Gastrocnemius medialis (tissue), 4 donors: ENCODE measurements around the gene AVPR1B. TPM values are rescaled to one million over a fixed set of nuclear protein-coding genes. Genes with fewer than 3 reads are reported as not detected.
A peak's percentile ranks its signal among the peaks of the same experiment; 100 is the strongest.

Experiments
- ATAC-seq, 2 donors: fragments of 150-250 bp; one replicate each; pipeline ENCODE4 v1.9.1; 2016
- DNase-seq, 2 donors: peaks; one replicate each; pipeline ENCODE4 v3.0.0-alpha.2; 2019
- H3K27ac ChIP-seq, 4 donors: fragments of 200-600 bp; sonication (generic); 1 replicate in 1 of 4; 2 replicates in 3 of 4; pipeline ENCODE4 v1.5.1; 2016 to 2018; ENCODE audit warnings: mild to moderate bottlenecking in 2 of 4, moderate library complexity in 1 of 4
- H3K27me3 ChIP-seq, 3 donors: fragments of 200-600 bp; sonication (generic) in 2 of 3; 1 replicate in 1 of 3; 2 replicates in 2 of 3; pipeline versions ENCODE4 v1.5.1 to v1.6.0; 2016 to 2019; ENCODE audit warnings: mild to moderate bottlenecking in 1 of 3, moderate library complexity in 1 of 3
- H3K36me3 ChIP-seq, 2 donors: fragments of 200-600 bp; sonication (generic) in 1 of 2; one replicate each; pipeline ENCODE4 v1.5.1; 2017 to 2018
- H3K4me1 ChIP-seq, 2 donors: fragments of 200-600 bp; sonication (generic) in 1 of 2; one replicate each; pipeline ENCODE4 v1.5.1; 2016 to 2017; ENCODE audit warnings: mild to moderate bottlenecking in 2 of 2
- H3K4me3 ChIP-seq, 4 donors: fragments of 200-600 bp; sonication (generic) in 3 of 4; 1 replicate in 1 of 4; 2 replicates in 3 of 4; pipeline ENCODE4 v1.5.1; 2016 to 2019; ENCODE audit warnings: mild to moderate bottlenecking in 2 of 4
- H3K9me3 ChIP-seq, 3 donors: fragments of 200-600 bp; sonication (generic) in 2 of 3; 1 replicate in 1 of 3; 2 replicates in 2 of 3; pipeline ENCODE4 v1.5.1; 2016 to 2019
- CTCF ChIP-seq, 5 experiments: fragments of 450-650 bp in 3 of 5; fragments of 200-600 bp in 2 of 5; sonication (generic) in 2 of 5; IDR thresholded peaks in 4 of 5; conservative IDR thresholded peaks in 1 of 5; 1 replicate in 4 of 5; 2 replicates in 1 of 5; pipeline ENCODE4 v1.5.1; 2016 to 2019; ENCODE audit warnings: antibody characterized with exemption in 5 of 5, mild to moderate bottlenecking in 3 of 5, moderate library complexity in 3 of 5
- POLR2A ChIP-seq, 2 donors: fragments of 450-650 bp; IDR thresholded peaks; one replicate each; pipeline ENCODE4 v1.6.1; 2017; ENCODE audit warnings: antibody characterized with exemption in 2 of 2, mild to moderate bottlenecking in 2 of 2, moderate library complexity in 2 of 2
- in situ Hi-C, 4 donors: fragments of 200-750 bp; cut with MboI; loops; one replicate each; pipeline versions ENCODE4 v1.15.0 to v1.8.0; 2017; ENCODE audit warnings: low sequenced_read_pairs in 4 of 4
- intact Hi-C: fragments of 100-400 bp; cut with DNase I; formaldehyde crosslinking; loops from one replicate; pipeline ENCODE4 v1.15.1; 2023; ENCODE audit warnings: low total_unique reads
- total RNA-seq, 4 donors: library from RNA; depleted of rRNA; stranded (reverse); fragments of >200 nt; gene quantifications; one replicate each; pipeline versions ENCODE4 v1.1.0 to v1.2.3, GENCODE V29; 2016

AVPR1B gene
- total RNA-seq, 4 donors from 2014 or later = not detected

- intact Hi-C loops = no loop called here
- DNase-seq = no peak
- no peak for TF ChIP-seq POLR2A (IDR thresholded peaks at IDR 0.05)
- no peak for TF ChIP-seq CTCF (IDR thresholded peaks at IDR 0.05 in 4 of 5, conservative IDR thresholded peaks at IDR 0.05 in 1 of 5)
- Histone ChIP-seq H3K9me3 (no peaks in the 10 kb centered on the region), H3K36me3 (no peaks in the 10 kb centered on the region), H3K4me3 (no peak overlapping the region), H3K27me3 (peaks cover 0 to 7% (median 0%) of the 10 kb centered on the region in 3 donors), H3K27ac (no peak overlapping the region), H3K4me1 (peaks cover 0 to 11% of the 10 kb centered on the region in 2 donors)
- ATAC-seq = no peak
- in situ Hi-C loops = loop anchor here in 2 of 4 donors (25.0 kb wide), 2 partner anchors 209 to 334 kb away; partner anchors contain the start of gene RAB29 (in 1 of the 2)
These were observed 4.1 kb upstream of the AVPR1B start for GRCh38 chr1:206121269-206121668.

- no peak overlapping the region for H3K27ac ChIP-seq
- peaks cover 0 to 7% (median 0%) of the 10 kb centered on the region in 3 donors for H3K27me3 ChIP-seq
- TF ChIP-seq POLR2A (IDR thresholded peaks at IDR 0.05) = no peak
- no peak for TF ChIP-seq CTCF (IDR thresholded peaks at IDR 0.05 in 4 of 5, conservative IDR thresholded peaks at IDR 0.05 in 1 of 5)
- H3K4me1 ChIP-seq = peaks cover 0 to 11% of the 10 kb centered on the region in 2 donors
- intact Hi-C loops = no loop called here
- in situ Hi-C loops = loop anchor here in 2 of 4 donors (25.0 kb wide), 2 partner anchors 208 to 333 kb away; partner anchors contain the start of gene RAB29 (in 1 of the 2)
- H3K9me3 ChIP-seq = no peaks in the 10 kb centered on the region
- DNase-seq = no peak
- no peak overlapping the region for H3K4me3 ChIP-seq
- no peak for ATAC-seq
- no peaks in the 10 kb centered on the region for H3K36me3 ChIP-seq
These were observed 3.2 kb upstream of the AVPR1B start for GRCh38 chr1:206120406-206120805.

- in situ Hi-C loops (loop anchor here in 2 of 4 donors (25.0 kb wide), 2 partner anchors 205 to 330 kb away; partner anchors contain the start of gene RAB29 (in 1 of the 2)), intact Hi-C loops (no loop called here)
- no peaks in the 10 kb centered on the region for H3K36me3 ChIP-seq
- no peaks in the 10 kb centered on the region for H3K9me3 ChIP-seq
- no peak for DNase-seq
- peaks cover 0 to 11% of the 10 kb centered on the region in 2 donors for H3K4me1 ChIP-seq
- H3K4me3 ChIP-seq = peak overlapping the region; percentile 41 to 52 (median 44)
- no peak overlapping the region for H3K27ac ChIP-seq
- TF ChIP-seq CTCF (IDR thresholded peaks at IDR 0.05 in 4 of 5, conservative IDR thresholded peaks at IDR 0.05 in 1 of 5) (no peak), POLR2A (IDR thresholded peaks at IDR 0.05) (no peak)
- peaks cover 0 to 7% (median 0%) of the 10 kb centered on the region in 3 donors for H3K27me3 ChIP-seq
- ATAC-seq = peak in 1 of 2 donors; percentile 16
These were observed 376 bp downstream of the AVPR1B start for GRCh38 chr1:206116873-206117150.

GRCh38 chr1:206116191-206116872 lies 856 bp downstream of the AVPR1B start:
- peaks cover 0 to 7% (median 0%) of the 10 kb centered on the region in 3 donors for H3K27me3 ChIP-seq
- DNase-seq (no peak), ATAC-seq (no peak)
- no peak overlapping the region for H3K4me3 ChIP-seq
- peaks cover 0 to 11% of the 10 kb centered on the region in 2 donors for H3K4me1 ChIP-seq
- in situ Hi-C loops = loop anchor here in 2 of 4 donors (25.0 kb wide), 2 partner anchors 204 to 329 kb away; partner anchors contain the start of gene RAB29 (in 1 of the 2)
- intact Hi-C loops = no loop called here
- no peaks in the 10 kb centered on the region for H3K36me3 ChIP-seq
- TF ChIP-seq CTCF (IDR thresholded peaks at IDR 0.05 in 4 of 5, conservative IDR thresholded peaks at IDR 0.05 in 1 of 5) = no peak
- TF ChIP-seq POLR2A (IDR thresholded peaks at IDR 0.05) = no peak
- no peak overlapping the region for H3K27ac ChIP-seq
- no peaks in the 10 kb centered on the region for H3K9me3 ChIP-seq
